HepG2 (cell line): Measurements from ENCODE around the gene FCRLA. TPM values are rescaled to one million over a fixed set of nuclear protein-coding genes. Genes with fewer than 3 reads are reported as not detected.

Experiments
- ATAC-seq: fragments of 200-7000 bp; cut with Tn5 transposase; 3 replicates; pipeline ENCODE4 v1.9.1; 2020; ENCODE audit warnings: mild to moderate bottlenecking, moderate library complexity
- BruUV-seq: library from RNA; stranded (reverse); fragments of 400-500 nt; replicated peaks from 2 replicates; lab custom pipeline; 2021; lab: Mats Ljungman, UMichigan
- CTCF ChIA-PET: fragments of 300-600 bp; formaldehyde crosslinking; extraction: SDS; loops from one replicate; lab custom pipeline; 2021; ENCODE audit warnings: low total read pairs, inconsistent platforms, low intra/inter-chr PET ratio; lab: Yijun Ruan, JAX
- POLR2A ChIA-PET: fragments of 350-600 bp; sonication (Branson Sonifier 250); formaldehyde crosslinking; loops from one replicate; lab custom pipeline; 2020; ENCODE audit warnings: antibody characterized with exemption, inconsistent platforms; lab: Yijun Ruan, JAX
- DNase-seq: peaks from one replicate; pipeline ENCODE4 v3.0.0-alpha.2; 2015; ENCODE audit warnings: low spot score
- FAIRE-seq: peaks from 3 replicates; lab custom pipeline; 2011; peaks lifted over from hg19 to GRCh38; lab: Jason Lieb, UNC
- H2AFZ ChIP-seq: one replicate; pipeline ENCODE4 v1.6.1; 2011; ENCODE audit warnings: low read length, inconsistent platforms
- H3K27ac ChIP-seq: fragments of 300-600 bp; 3 replicates; pipeline ENCODE4 v1.8.0; 2011; ENCODE audit warnings: mixed run types, mild to moderate bottlenecking, mixed read lengths, low read length, inconsistent platforms; ENCODE audit not compliant: insufficient read depth; ENCODE audit errors: extremely low read length
- H3K27me3 ChIP-seq, 2 experiments: fragments of 200-600 bp in 1 of 2; 2 replicates in 1 of 2; 3 replicates in 1 of 2; pipeline versions ENCODE4 v1.6.0 to v1.8.0; 2011; ENCODE audit warnings: low read length in 2 of 2, mild to moderate bottlenecking in 2 of 2, moderate library complexity in 2 of 2, inconsistent platforms in 1 of 2; ENCODE audit not compliant: insufficient read depth in 2 of 2, control insufficient read depth in 1 of 2
- H3K36me3 ChIP-seq, 2 experiments: fragments of 200-600 bp in 1 of 2; replicated peaks in 1 of 2; 2 replicates in 1 of 2; 3 replicates in 1 of 2; pipeline versions ENCODE4 v1.5.1 to v1.8.0; 2011; ENCODE audit warnings: low read length in 2 of 2, inconsistent platforms in 1 of 2; ENCODE audit not compliant: insufficient read depth in 2 of 2, control insufficient read depth in 1 of 2
- H3K4me1 ChIP-seq: 2 replicates; pipeline ENCODE4 v1.5.1; 2012; ENCODE audit warnings: low read length, inconsistent platforms; ENCODE audit not compliant: insufficient read depth
- H3K4me2 ChIP-seq: 2 replicates; pipeline ENCODE4 v1.6.0; 2011; ENCODE audit warnings: low read depth, low read length, inconsistent platforms
- H3K4me3 ChIP-seq, 3 experiments: fragments of 200-600 bp in 1 of 3; sonication (generic), shearing (Covaris generic) in 1 of 3; replicated peaks in 1 of 3; 2 replicates each; pipeline ENCODE4 v1.5.1; 2011 to 2016; ENCODE audit warnings: low read length in 3 of 3, inconsistent platforms in 2 of 3, low read depth in 2 of 3, mild to moderate bottlenecking in 2 of 3, control low read depth in 1 of 3, mixed read lengths in 1 of 3; ENCODE audit not compliant: insufficient read depth in 1 of 3
- H3K79me2 ChIP-seq: one replicate; pipeline ENCODE4 v1.6.1; 2011; ENCODE audit warnings: low read length, inconsistent platforms; ENCODE audit not compliant: insufficient read depth
- H3K9ac ChIP-seq: 2 replicates; pipeline ENCODE4 v1.6.0; 2011; ENCODE audit warnings: mild to moderate bottlenecking, low read depth, low read length, inconsistent platforms; ENCODE audit not compliant: insufficient read depth
- H3K9me3 ChIP-seq: 2 replicates; pipeline ENCODE4 v1.5.1; 2012; ENCODE audit warnings: mild to moderate bottlenecking, low read length
- H4K20me1 ChIP-seq: 2 replicates; pipeline ENCODE4 v1.6.0; 2011; ENCODE audit warnings: inconsistent platforms, mild to moderate bottlenecking, low read length, moderate library complexity; ENCODE audit not compliant: insufficient read depth
- ARNTL ChIP-seq: sonication (generic); formaldehyde crosslinking; IDR thresholded peaks from 2 replicates; pipeline ENCODE4 v1.4.0; 2020; ENCODE audit warnings: mild to moderate bottlenecking, missing genetic modification reagents
- ATAD3A ChIP-seq: sonication (generic); formaldehyde crosslinking; IDR thresholded peaks from 2 replicates; pipeline ENCODE4 v1.4.0; 2020; ENCODE audit warnings: missing genetic modification reagents
- CBFB ChIP-seq: sonication (generic); formaldehyde crosslinking; IDR thresholded peaks from 2 replicates; pipeline ENCODE4 v1.4.0; 2020; ENCODE audit warnings: missing genetic modification reagents
- CBX1 ChIP-seq: IDR thresholded peaks from one replicate; pipeline ENCODE4 v1.6.1; 2016; ENCODE audit warnings: antibody characterized with exemption, low read depth
- JUNB ChIP-seq: sonication (generic); formaldehyde crosslinking; IDR thresholded peaks from 2 replicates; pipeline ENCODE4 v1.8.0; 2022; ENCODE audit warnings: missing genetic modification reagents, mild to moderate bottlenecking, borderline replicate concordance
- PATZ1 ChIP-seq: sonication (generic); formaldehyde crosslinking; IDR thresholded peaks from 2 replicates; pipeline ENCODE4 v1.4.0; 2020; ENCODE audit warnings: missing genetic modification reagents
- REPIN1 ChIP-seq: sonication (generic); formaldehyde crosslinking; IDR thresholded peaks from 2 replicates; pipeline ENCODE4 v1.8.0; 2022; ENCODE audit warnings: missing genetic modification reagents, low read depth, mild to moderate bottlenecking, borderline replicate concordance
- SATB2 ChIP-seq: sonication (generic); formaldehyde crosslinking; IDR thresholded peaks from 2 replicates; pipeline ENCODE4 v1.5.0; 2020; ENCODE audit warnings: missing genetic modification reagents
- SOX13 ChIP-seq, 3 experiments: fragments of 450-650 bp in 1 of 3; sonication (generic) in 1 of 3; formaldehyde crosslinking in 1 of 3; IDR thresholded peaks in 2 of 3; conservative IDR thresholded peaks in 1 of 3; 2 replicates each; pipeline versions ENCODE4 v1.5.0 to v1.6.1; 2016 to 2020; ENCODE audit warnings: antibody characterized with exemption in 1 of 3, mild to moderate bottlenecking in 1 of 3, missing compliant biosample characterization in 1 of 3, missing genetic modification reagents in 1 of 3, moderate library complexity in 1 of 3
- YY1 ChIP-seq: IDR thresholded peaks from 2 replicates; pipeline ENCODE4 v1.6.1; 2011; ENCODE audit warnings: low read length, low read depth, moderate library complexity, mild to moderate bottlenecking; ENCODE audit not compliant: insufficient read depth, insufficient replicate concordance
- ZBTB38 ChIP-seq: sonication (generic); formaldehyde crosslinking; IDR thresholded peaks from 2 replicates; pipeline ENCODE4 v1.5.1; 2020; ENCODE audit warnings: mild to moderate bottlenecking, missing genetic modification reagents
- ZFYVE20 ChIP-seq: sonication (generic); formaldehyde crosslinking; IDR thresholded peaks from 2 replicates; pipeline ENCODE4 v1.8.0; 2023; ENCODE audit warnings: low read depth, mild to moderate bottlenecking, moderate library complexity, missing genetic modification reagents, borderline replicate concordance
- ZNF264 ChIP-seq: sonication (generic); formaldehyde crosslinking; IDR thresholded peaks from 2 replicates; pipeline ENCODE4 v1.4.0; 2020; ENCODE audit warnings: missing genetic modification reagents
- ZNF296 ChIP-seq: sonication (generic); formaldehyde crosslinking; conservative IDR thresholded peaks from 2 replicates; pipeline ENCODE4 v1.5.0; 2020; ENCODE audit warnings: mild to moderate bottlenecking, missing genetic modification reagents
- ZNF569 ChIP-seq: sonication (generic); formaldehyde crosslinking; IDR thresholded peaks from 2 replicates; pipeline ENCODE4 v1.5.0; 2020; ENCODE audit warnings: mild to moderate bottlenecking, missing genetic modification reagents, moderate library complexity, borderline replicate concordance
- ZNF674 ChIP-seq: sonication (generic); formaldehyde crosslinking; IDR thresholded peaks from 2 replicates; pipeline ENCODE4 v1.5.0; 2020; ENCODE audit warnings: low read depth, mild to moderate bottlenecking, missing genetic modification reagents
- ZNF687 ChIP-seq: sonication (generic); formaldehyde crosslinking; IDR thresholded peaks from 2 replicates; pipeline ENCODE4 v1.5.1; 2020; ENCODE audit warnings: mild to moderate bottlenecking, missing genetic modification reagents, moderate library complexity
- ZNF775 ChIP-seq: sonication (generic); formaldehyde crosslinking; IDR thresholded peaks from 2 replicates; pipeline ENCODE4 v1.4.0; 2020; ENCODE audit warnings: missing genetic modification reagents, mild to moderate bottlenecking, moderate library complexity, borderline replicate concordance
- WGBS: methylation state at CpG from one replicate; pipeline ENCODE4 v1.1.6; 2017; ENCODE audit warnings: low lambda C conversion rate; 5-methylcytosine and 5-hydroxymethylcytosine counted together
- in situ Hi-C: cut with HindIII; loops from 2 replicates; pipeline ENCODE4 v1.10.0; 2017; ENCODE audit warnings: low pct_unique_long_range_greater_than_20kb; ENCODE audit not compliant: extremely low pct_ligation_motif_present
- intact Hi-C: fragments of 100-400 bp; cut with micrococcal nuclease; formaldehyde crosslinking; loops from one replicate; pipeline ENCODE4 v1.10.0; 2022; ENCODE audit not compliant: unreplicated experiment
- polyA plus RNA-seq, 8 experiments: library from polyadenylated mRNA; depleted of rRNA in 3 of 8; stranded (reverse) in 7 of 8; unstranded in 1 of 8; fragments of >200 nt; fragmentation: Illumina TruSeq in 4 of 8; extraction: Trizol in 4 of 8; gene quantifications; 2 replicates each; pipeline versions ENCODE4 v1.2.1 to v1.2.3, GENCODE V29; 2011 to 2016; ENCODE audit warnings: low read depth in 4 of 8, missing spikeins in 1 of 8, mixed read lengths in 1 of 8; ENCODE audit not compliant: insufficient read depth in 1 of 8
- total RNA-seq, 5 experiments: library from RNA; depleted of rRNA; stranded (reverse); fragments of >200 nt; fragmentation: Illumina TruSeq; extraction: Trizol; gene quantifications; 2 replicates each; pipeline ENCODE4 v1.2.3, GENCODE V29; 2016; ENCODE audit warnings: low read depth in 1 of 5

FCRLA gene
- total and polyA plus RNA-seq, 2 of the 13 experiments (the other 11 are each of a cell fraction or from before 2014, with no cell fraction given), result not detected

- DNase-seq (no peak), FAIRE-seq (no peak), ATAC-seq (no peak)
- no peaks in the 10 kb centered on the region for H3K4me1 ChIP-seq
- peaks cover 3 to 9% of the 10 kb centered on the region in 2 experiments; a peak in 2 of 5 replicates for H3K27me3 ChIP-seq
- POLR2A ChIA-PET, result no interaction called here
- H3K9me3 ChIP-seq, result no peaks in the 10 kb centered on the region
- H2AFZ ChIP-seq, result no peak overlapping the region
- in situ Hi-C loops, result no loop called here
- H3K4me3 ChIP-seq, result no peak overlapping the region
- CTCF ChIA-PET, result no interaction called here
- WGBS, result 0% methylated on average over 1 of the region's 1 CpG
- no TSS peak for BruUV-seq
- no peak for TF ChIP-seq ZNF264 (CRISPR knock-in tag)
- no peak for TF ChIP-seq ZBTB38 (CRISPR knock-in tag)
- TF ChIP-seq ZNF687 (CRISPR knock-in tag), result no peak
- no peak for TF ChIP-seq ZNF569 (CRISPR knock-in tag)
- TF ChIP-seq ARNTL (CRISPR knock-in tag), result no peak
- no peak for TF ChIP-seq ZFYVE20 (CRISPR knock-in tag)
- no peak for TF ChIP-seq SATB2
- no peak for TF ChIP-seq SOX13 (IDR thresholded peaks at IDR 0.05)
- TF ChIP-seq SOX13 (CRISPR knock-in tag; conservative IDR thresholded peaks at IDR 0.05 in 1 of 2, IDR thresholded peaks at IDR 0.05 in 1 of 2), result no peak
- no peak for TF ChIP-seq ZNF775 (CRISPR knock-in tag)
- no peak for TF ChIP-seq CBFB (CRISPR knock-in tag)
- TF ChIP-seq YY1, result no peak
- no peak for TF ChIP-seq REPIN1 (CRISPR knock-in tag)
- no peak for TF ChIP-seq JUNB
- TF ChIP-seq ATAD3A, result no peak
- TF ChIP-seq PATZ1, result no peak
- no peak for TF ChIP-seq ZNF296
- no peak for TF ChIP-seq ZNF674 (CRISPR knock-in tag)
- TF ChIP-seq CBX1, result no peak
- no peak overlapping the region for H3K4me2 ChIP-seq
- no peaks in the 10 kb centered on the region for H3K79me2 ChIP-seq
- H3K36me3 ChIP-seq, result no peaks in the 10 kb centered on the region
- H3K27ac ChIP-seq, result no peak overlapping the region
- intact Hi-C loops, result no loop called here
- no peak overlapping the region for H3K9ac ChIP-seq
- no peaks in the 10 kb centered on the region for H4K20me1 ChIP-seq
These were observed 12.2 kb downstream of the FCRLA start for GRCh38 chr1:161719325-161719611.
